Erythroblast (primary cell): ENCODE measurements around the gene LANCL2.
"Not testable (repeated sequence)": the region's sequence is repeated elsewhere in the genome, so short reads cannot be mapped to it uniquely, and the experiment has no call there.

Experiments
- DNase-seq, 2 experiments: peaks; one replicate each; lab custom pipeline; 2025; lab: John Stamatoyannopoulos, UW
- GATA1 ChIP-seq: IDR thresholded peaks from 2 replicates; pipeline ENCODE4 v1.6.1; 2011; ENCODE audit warnings: low read depth, mild to moderate bottlenecking, control low read depth, low read length, moderate library complexity
- POLR2A ChIP-seq: IDR thresholded peaks from 2 replicates; pipeline ENCODE4 v1.6.1; 2011; ENCODE audit warnings: mild to moderate bottlenecking, low read length

Gene LANCL2

DNA sequence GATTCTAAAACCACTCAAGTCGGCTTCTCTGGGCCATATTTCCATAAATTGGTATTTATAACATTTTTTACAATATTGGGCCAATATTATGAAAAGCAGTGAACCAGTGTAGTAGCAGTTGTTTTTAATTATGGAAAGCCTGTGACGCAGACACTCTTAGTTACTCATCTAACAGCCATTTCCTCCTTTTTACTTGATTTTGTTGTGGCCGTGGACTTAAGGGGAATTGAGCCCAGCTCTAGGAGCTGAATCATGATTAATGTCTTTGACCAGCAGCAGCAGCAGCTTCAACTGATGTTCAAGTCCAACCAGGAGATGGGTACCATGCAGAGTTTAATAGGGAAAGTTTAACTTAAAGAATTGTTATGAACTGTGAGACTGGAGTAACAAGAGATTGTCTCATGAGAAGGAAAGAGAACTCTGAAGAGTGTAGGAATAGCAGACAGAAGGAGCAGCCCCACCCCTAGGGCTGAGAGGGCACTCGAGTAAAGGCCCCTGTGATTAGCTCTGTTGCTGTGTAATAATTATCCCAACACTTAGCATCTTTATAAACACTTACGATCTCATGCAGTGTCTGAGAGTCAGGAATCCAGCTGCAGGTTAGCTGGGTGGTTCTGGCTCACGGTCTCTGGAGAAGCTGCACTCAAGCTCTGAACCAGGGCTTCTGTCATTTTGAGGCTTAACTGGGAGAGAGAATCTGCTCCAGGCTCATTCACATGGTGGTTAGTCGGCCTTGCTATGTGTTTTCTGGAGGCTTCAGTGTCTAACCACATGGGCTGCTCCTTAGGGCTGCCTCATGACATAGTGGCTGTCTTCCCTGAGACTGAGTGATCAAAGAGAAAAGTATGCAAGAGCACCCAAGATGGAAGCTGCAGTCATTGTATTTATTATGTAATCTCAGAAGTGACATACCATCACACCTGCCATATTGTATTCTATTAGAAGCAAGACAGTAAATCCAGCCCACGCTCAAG, 4.6 kb downstream of the LANCL2 start:
- TF ChIP-seq POLR2A = no peak
- TF ChIP-seq GATA1 = no peak
- no peak for DNase-seq

DNA sequence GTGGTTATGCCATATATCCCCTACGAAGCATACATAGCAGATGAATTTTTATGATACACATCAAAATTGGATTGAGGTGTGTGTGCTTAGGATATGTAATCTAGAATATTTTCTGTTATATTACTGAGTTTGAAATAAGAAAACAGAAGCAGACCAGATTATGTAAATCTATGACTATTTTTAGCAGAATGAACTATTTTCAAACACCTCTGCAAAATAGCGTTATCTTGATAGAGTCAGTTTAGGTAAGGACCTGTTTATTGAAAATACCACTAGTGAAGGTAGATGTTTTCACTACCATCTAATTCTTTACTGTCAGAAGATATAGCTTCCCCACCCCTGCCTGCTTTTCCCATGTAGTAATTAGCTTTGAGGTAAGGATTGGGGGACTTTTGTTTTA, 9.1 kb downstream of the LANCL2 start:
- TF ChIP-seq GATA1 = no peak
- TF ChIP-seq POLR2A = no peak
- DNase-seq = no peak

DNA sequence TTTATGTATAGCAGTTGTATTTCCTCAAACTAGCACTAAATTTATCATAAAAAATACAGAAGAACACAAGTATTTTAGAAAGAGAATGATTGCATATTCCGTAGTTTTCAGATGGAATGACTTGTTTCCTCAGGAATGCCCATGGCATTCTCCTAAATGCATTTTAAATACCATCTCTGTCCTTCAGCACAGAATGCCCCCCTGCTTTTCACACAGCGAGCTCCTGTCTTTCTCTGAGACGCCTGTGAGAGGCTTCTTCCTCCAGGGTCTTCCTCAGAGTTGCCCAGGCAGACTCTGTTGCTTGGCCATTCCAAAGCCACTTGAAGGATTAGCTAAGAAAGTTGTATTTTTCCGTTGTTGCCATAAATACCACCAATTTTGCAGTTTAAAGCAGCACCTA, 10.1 kb downstream of the LANCL2 start:
- no peak for DNase-seq
- TF ChIP-seq GATA1 = no peak
- TF ChIP-seq POLR2A = no peak

DNA sequence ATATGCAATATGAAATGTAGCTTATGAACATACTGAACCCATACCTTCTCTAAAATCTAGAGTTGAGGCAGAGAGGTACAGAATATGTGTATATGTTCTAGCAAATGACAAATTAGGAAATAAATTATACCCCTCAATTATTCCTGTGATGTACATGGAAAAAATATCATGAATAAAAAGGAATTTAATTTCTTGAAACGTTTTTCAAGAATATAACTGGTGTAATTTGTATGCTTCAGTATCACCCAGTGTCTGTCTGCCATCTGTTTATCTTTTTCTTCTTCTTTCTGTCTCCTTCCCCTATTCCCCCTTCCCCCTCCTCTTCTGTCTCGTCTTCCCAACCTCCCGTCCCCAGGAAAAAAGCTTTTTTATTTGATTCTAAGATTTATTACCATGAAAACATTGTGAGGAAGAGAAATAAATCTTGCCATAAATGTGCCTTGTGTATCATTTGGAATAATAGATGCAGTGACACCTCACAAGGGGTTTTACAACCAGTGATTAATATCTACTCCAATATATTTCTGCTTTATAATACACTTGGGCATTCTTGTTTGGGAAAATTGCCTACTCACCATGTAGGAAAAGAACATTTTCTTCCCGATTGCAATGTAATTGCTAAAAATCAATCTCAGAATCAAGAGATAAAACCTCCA, 12.2 kb downstream of the LANCL2 start:
- DNase-seq = no peak
- TF ChIP-seq POLR2A (no peak), GATA1 (no peak)

DNA sequence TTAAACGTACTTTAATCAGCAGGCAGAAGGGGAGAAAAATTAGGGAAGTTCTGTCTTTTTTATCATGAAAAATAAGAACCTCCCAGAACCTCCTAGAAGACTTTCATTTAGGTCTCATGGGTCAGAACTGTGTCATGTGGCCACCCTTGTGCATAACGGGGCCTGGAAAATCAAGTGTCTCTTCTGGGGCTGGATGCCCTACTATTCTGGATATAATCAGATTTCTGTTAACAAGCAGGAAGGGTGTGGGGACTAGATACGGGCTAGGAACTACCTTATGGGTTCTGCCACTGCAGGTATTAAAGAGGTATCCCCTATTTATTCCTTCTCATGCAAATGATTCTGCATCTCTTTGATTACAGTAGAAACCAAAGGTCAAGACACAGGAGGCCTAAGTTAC, 14.1 kb downstream of the LANCL2 start:
- no peak for TF ChIP-seq POLR2A
- no peak for TF ChIP-seq GATA1
- peak in 1 of 2 experiments; percentile 5 for DNase-seq

DNA sequence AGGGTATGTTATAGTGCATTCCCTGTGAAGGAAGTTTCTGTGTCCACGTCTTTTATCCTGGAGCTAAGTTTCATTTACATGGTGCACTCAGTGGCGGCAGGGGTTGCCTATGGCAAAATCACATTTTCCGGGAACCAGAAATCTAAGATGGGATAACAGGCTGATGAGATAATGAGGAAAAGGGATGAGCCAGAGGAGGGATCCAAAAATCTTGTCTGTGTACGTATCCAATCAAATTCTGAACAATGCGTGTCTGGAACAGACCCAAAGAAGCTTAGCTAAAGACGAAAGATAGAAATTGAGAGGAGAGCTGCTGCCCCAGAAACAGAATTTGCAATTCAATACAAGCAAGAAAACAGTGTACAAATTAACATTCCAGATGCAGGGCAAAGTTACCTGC, 16.1 kb downstream of the LANCL2 start:
- TF ChIP-seq GATA1 (no peak), POLR2A (no peak)

DNA sequence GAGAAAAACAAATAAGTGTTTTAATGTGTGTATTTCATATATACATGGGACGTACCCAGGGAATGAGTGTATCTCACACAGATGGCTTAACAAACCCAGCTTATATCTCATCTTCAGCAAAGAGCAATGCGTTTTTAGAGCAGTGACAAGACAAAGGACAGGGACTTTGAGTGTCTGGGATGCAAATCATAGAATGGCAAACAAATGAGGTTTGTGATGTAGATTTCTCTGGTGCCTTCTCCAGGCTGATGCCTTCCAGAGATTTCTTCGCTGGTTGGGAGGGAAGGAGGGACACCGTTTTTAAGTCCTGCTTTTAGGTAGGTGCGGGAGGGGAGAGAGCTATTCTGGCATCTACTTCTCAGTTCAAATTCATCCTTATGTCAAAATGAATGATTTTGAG, 16.6 kb downstream of the LANCL2 start:
- no peak for DNase-seq
- no peak for TF ChIP-seq POLR2A
- no peak for TF ChIP-seq GATA1

More for the DNA sequence above, 16.1 kb downstream of the LANCL2 start:
- no peak for DNase-seq

DNA sequence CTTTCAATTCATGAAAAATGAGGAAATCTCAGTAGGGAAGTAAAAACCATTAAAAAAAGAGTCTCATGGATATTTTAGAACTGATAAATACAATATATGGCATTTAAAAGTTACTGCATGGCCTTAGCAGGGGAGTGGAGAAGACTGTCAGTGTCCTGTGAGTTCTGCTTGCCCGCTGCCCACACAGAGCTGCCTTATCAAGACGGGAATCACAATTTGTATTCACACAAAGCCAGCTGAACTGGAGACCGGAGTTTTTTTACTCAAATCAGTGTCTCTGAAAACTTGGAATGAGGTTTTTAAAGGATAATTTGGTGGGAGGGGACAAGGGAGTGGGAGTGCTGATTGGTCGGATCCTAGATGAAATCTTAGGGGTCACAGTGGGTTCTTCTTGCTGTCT, 17.1 kb downstream of the LANCL2 start:
- TF ChIP-seq POLR2A (no peak), GATA1 (no peak)
- no peak for DNase-seq

DNA sequence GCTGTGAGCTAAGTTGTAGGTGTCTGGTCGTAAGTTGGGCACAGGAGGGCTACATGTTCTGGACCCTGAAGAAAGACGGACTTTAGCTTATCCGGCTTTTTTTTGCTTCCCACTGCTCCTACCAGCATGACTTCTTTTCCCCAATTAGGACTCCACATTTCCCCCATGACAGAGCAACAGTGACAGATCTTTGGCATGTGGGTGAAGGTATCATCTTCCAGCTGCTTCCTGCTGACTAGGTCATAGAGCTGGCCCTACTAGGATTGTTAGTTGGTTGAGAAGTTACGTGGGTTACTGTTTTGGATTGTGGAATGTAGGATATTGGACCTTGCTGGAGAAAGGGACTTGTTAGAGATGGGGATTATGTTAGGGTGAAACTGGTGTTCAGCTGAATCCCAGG, 21.4 kb downstream of the LANCL2 start:
- TF ChIP-seq GATA1 (no peak), POLR2A (no peak)
- no peak for DNase-seq

DNA sequence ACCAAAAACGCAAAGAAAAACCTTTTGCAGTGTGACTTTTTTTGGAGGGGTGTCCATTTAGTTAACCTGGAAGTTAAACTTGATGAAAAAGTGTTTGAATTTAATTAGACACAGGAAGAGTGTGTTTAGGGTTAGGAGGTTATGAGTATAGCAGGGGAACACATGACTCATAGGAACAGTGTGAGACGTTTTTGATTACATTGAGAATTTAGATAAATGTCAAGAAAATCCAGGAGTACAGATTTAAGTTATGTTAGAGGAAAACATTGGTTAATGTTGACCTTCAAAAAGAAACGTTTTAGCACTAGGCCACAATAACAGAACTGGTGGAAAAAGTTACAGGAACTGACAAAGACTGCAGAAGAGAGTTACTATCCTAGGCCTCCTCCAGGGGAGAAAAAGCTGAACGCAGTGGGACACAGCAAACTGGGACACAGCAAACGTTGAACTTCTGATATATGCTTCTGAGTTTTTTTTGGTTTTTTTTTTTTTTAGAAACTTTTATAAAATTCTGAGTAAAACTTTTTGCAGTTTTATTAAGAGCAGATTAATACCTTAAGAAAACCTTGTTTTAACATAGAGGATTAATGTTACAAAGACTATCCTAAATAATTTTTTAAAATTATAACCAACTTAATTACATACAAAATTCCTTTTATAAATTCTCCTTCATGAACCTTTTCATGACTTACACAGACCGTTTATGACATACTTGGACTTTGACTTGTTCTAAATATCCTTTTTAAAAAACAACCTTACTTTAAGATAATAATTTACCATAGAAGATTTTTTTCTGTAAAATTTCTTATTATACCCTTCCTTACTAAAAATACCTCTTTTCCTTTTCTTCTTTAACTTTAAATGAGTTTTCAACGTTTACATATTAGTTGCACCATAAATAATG, 22.2 kb downstream of the LANCL2 start:
- TF ChIP-seq GATA1 (no peak), POLR2A (no peak)

DNA sequence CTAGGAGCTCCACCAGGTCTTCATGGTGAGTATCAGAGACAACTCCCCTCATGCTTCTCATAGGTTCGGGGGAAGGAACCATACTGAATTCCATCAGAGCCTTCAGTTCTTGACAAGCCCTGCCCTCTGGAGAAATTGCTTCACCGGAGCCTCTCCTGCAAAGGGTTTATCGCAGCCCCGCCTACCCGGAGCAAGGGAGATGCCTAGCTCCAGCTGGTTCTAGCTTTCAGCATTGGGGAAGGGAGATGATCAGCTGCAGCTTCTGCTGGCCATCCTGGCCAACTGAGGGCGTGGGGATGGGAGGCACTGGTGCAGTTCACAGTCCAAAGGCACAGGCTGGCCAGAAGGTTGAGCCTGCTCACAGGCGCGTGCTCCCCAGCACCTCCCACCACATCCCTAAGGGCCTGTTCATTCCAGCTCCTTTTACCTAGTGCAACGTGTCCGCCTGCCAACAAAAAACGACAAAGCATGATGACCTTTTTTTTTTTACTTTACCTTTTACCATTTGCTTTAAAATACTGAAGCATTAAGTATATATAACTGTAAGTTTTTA, 31.2 kb downstream of the LANCL2 start:
- DNase-seq = no peak
- no peak for TF ChIP-seq POLR2A
- no peak for TF ChIP-seq GATA1

More for the DNA sequence above, 22.2 kb downstream of the LANCL2 start:
- DNase-seq = peak; percentile 52 to 59

DNA sequence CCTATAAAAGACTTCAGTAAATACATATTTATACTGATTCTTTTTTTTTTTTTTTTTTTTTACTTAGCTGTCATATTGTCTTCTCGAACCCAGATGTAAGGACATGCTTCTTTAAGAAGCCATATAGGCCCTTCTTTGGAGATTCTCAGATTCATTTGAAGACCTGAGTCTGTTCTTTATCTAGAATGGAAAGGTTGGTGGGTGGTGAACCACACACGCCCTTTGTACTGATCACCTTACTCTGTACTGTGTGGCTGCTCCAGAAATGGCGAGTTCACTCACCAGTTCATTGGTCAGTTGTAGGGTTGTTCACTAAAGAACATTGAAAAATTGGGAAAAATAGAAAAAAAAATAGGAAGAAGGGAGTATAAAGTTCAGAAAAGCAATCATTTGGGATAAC, 32.5 kb downstream of the LANCL2 start:
- TF ChIP-seq GATA1 (no peak), POLR2A (no peak)
- DNase-seq = no peak

DNA sequence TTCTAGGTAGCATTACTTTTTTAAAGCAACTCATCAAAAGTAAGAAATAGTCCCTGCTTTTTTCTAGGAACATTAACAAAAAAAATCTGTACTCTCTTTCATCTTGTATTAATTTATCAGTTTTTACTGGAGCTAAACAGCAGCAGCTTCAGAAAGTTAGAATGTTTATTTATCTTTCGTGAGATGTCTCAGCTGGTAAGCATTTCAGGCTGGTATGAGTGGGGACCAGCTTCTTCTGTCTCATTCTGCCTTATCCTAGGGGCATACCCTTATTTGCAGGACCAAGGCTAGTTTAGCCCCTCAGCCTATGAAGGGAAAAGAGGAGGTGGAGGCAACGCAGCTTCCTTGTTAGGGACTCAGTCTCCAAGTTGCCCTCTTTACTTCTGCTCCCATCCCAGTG, 35.1 kb downstream of the LANCL2 start:
- no peak for TF ChIP-seq POLR2A
- no peak for TF ChIP-seq GATA1
- DNase-seq = no peak

DNA sequence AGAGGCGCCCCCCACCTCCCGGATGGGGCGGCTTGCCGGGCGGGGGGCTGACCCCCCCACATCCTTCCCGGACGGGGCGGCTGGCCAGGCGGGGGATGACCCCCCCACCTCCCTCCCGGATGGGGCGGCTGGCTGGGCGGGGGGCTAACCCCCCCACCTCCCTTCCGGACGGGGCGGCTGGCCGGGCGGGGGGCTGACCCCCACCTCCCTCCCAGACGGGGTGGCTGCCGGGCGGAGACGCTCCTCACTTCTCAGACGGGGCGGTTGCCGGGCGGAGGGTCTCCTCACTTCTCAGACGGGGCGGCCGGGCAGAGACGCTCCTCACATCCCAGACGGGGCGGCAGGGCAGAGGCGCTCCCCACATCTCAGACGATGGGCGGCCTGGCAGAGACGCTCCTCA, 37.4 kb downstream of the LANCL2 start:
- not testable (repeated sequence) for DNase-seq
